ENCODE data around the gene IFFO2. TPM values are rescaled to one million over a fixed set of nuclear protein-coding genes. Genes with fewer than 3 reads are reported as not detected.

IFFO2 gene
- total RNA-seq, 4 donors from 2014 or later, result 4.1 to 19.4 (median 7.3) TPM

DNA sequence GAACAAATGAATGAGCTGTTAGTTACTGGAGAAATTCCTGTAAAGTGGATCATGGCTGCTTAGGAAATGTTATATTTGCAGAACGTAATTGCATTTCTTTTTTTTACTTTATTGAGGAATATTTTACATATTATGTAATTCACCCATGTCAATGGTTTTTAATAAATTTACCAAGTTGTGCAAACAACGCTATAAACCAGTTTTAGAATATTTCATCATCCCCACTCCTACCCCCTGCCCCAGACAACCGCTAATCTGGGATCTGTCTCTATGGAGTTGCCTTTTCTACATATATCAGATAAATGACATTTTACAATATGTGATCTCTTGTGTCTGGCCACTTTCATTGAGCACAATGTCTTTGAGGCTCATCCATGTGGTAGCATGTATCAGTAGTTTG, 4.3 kb upstream of the IFFO2 start:
- intact Hi-C loops (cut with DNase I; ENCODE audit: low total_unique reads), result no loop called here
- TF ChIP-seq CTCF (IDR thresholded peaks at IDR 0.05) (no peak), POLR2A (IDR thresholded peaks at IDR 0.05) (no peak)
- no peaks in the 10 kb centered on the region for H3K9me3 ChIP-seq
- H3K36me3 ChIP-seq, result no peaks in the 10 kb centered on the region
- no peak overlapping the region for H3K4me3 ChIP-seq
- H3K4me1 ChIP-seq, result peaks cover 0 to 7% of the 10 kb centered on the region in 2 donors
- no peak for DNase-seq
- no peaks in the 10 kb centered on the region for H3K27me3 ChIP-seq
- H3K27ac ChIP-seq, result peak overlapping the region; percentile 89 to 96

DNA sequence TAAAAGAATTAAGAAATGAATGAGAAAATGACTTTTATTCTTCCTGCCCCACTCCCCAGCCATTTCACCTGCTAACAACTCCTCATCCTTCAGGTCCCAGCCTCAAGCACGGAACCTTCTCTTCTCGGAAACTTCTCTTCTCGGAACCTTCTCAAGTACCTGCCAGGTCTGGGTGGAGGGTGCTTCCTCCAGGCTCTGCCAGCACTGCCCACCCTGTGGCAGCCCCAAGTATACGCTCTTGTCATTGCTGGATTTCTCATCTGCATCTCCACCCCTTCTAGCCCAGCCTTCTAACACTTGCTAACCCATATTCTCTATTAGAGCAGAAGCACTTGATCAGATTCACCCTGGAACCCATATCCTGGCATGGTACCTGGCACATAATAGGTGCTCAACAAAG, 3.9 kb upstream of the IFFO2 start:
- H3K36me3 ChIP-seq, result no peaks in the 10 kb centered on the region
- intact Hi-C loops (cut with DNase I; ENCODE audit: low total_unique reads), result no loop called here
- H3K4me3 ChIP-seq, result no peak overlapping the region
- H3K4me1 ChIP-seq, result peaks cover 0 to 7% of the 10 kb centered on the region in 2 donors
- TF ChIP-seq CTCF (IDR thresholded peaks at IDR 0.05) (no peak), POLR2A (IDR thresholded peaks at IDR 0.05) (no peak)
- peak overlapping the region; percentile 89 to 96 for H3K27ac ChIP-seq
- peak in 1 of 2 donors; percentile 11 for DNase-seq
- H3K9me3 ChIP-seq, result no peaks in the 10 kb centered on the region
- H3K27me3 ChIP-seq, result no peaks in the 10 kb centered on the region

DNA sequence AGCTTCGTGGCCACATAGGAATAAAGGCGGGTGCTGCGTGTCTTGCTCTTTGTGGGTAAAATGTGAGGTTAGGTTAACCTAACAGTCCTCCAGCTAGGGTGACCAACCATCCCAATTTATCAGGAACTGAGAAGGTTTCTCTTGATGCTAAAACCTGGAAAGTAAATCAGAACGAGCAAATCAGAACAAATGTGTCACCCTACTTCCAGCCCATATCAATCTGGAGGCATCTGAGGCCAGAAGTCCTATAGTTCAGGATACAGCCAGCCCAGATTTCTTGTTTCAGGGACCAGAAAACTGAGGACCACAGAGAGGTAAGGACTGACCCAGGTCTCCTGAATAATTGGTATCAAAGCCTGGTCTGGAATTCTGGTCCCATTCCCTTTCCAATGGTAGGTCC, 3.1 kb upstream of the IFFO2 start:
- intact Hi-C loops (cut with DNase I; ENCODE audit: low total_unique reads), result no loop called here
- Histone ChIP-seq H3K9me3 (no peaks in the 10 kb centered on the region), H3K27ac (peak overlapping the region; percentile 26 to 96), H3K4me1 (peaks cover 0 to 7% of the 10 kb centered on the region in 2 donors), H3K4me3 (no peak overlapping the region), H3K36me3 (no peaks in the 10 kb centered on the region), H3K27me3 (no peaks in the 10 kb centered on the region)
- no peak for TF ChIP-seq POLR2A (IDR thresholded peaks at IDR 0.05)
- no peak for TF ChIP-seq CTCF (IDR thresholded peaks at IDR 0.05)
- no peak for DNase-seq

GRCh38 chr1:18957532-18958300, 1.2 kb upstream of the IFFO2 start:
- Histone ChIP-seq H3K4me3 (no peak overlapping the region), H3K9me3 (no peaks in the 10 kb centered on the region), H3K36me3 (no peaks in the 10 kb centered on the region), H3K4me1 (peaks cover 0 to 9% of the 10 kb centered on the region in 2 donors), H3K27me3 (no peaks in the 10 kb centered on the region), H3K27ac (peak overlapping the region; percentile 86)
- no peak for DNase-seq
- intact Hi-C loops (cut with DNase I; ENCODE audit: low total_unique reads), result no loop called here
- TF ChIP-seq CTCF (IDR thresholded peaks at IDR 0.05), result no peak
- no peak for TF ChIP-seq POLR2A (IDR thresholded peaks at IDR 0.05)

DNA sequence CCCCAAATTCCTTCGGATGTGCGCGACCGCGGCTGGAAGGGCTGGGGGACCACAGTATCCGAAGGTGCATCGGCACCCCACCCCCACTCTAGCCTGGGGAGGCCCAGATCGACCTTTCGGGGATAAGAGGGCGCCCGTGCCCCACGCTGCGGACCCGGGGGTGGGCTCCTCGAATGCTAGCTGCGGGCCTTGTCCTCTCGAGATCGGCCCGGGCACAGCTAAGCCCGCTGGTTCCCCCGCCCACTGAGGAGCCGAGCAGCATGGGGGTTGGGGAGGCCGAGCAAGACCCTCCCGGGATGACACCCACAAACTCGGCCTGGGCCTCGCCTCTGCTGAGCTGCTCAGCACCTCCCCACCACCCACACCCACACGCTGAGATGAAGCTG, 653 bp upstream of the IFFO2 start:
- TF ChIP-seq POLR2A (IDR thresholded peaks at IDR 0.05) (no peak), CTCF (IDR thresholded peaks at IDR 0.05) (no peak)
- H3K9me3 ChIP-seq, result no peaks in the 10 kb centered on the region
- no peaks in the 10 kb centered on the region for H3K36me3 ChIP-seq
- peak overlapping the region; percentile 66 to 90 for H3K4me3 ChIP-seq
- H3K27ac ChIP-seq, result peak overlapping the region; percentile 86
- DNase-seq, result peak in 1 of 2 donors; percentile 59
- peaks cover 0 to 5% of the 10 kb centered on the region in 2 donors for H3K4me1 ChIP-seq
- no peaks in the 10 kb centered on the region for H3K27me3 ChIP-seq
- intact Hi-C loops (cut with DNase I; ENCODE audit: low total_unique reads), result no loop called here
